AG04449 (cell line): ENCODE data around the gene ERBB4.

Experiments used
- CTCF ChIA-PET: fragments of 350-600 bp; formaldehyde crosslinking; extraction: SDS; loops from one replicate; lab custom pipeline; 2021; ENCODE audit warnings: antibody characterized with exemption; lab: Yijun Ruan, JAX
- POLR2A ChIA-PET: fragments of 400-600, 350-600 bp; formaldehyde crosslinking; extraction: SDS; loops from one replicate; lab custom pipeline; 2020; ENCODE audit warnings: antibody characterized with exemption, inconsistent platforms; lab: Yijun Ruan, JAX
- DNase-seq: peaks from one replicate; pipeline ENCODE4 v3.0.0-alpha.2; 2010; ENCODE audit warnings: low read depth, low spot score
- H3K4me3 ChIP-seq: 2 replicates; pipeline ENCODE4 v1.5.1; 2011; ENCODE audit warnings: low read depth, mild to moderate bottlenecking, control low read depth, low read length
- TF ChIP-seq, protein P1 (sequence below): IDR thresholded peaks from one replicate; pipeline ENCODE4 v1.5.1; 2011; ENCODE audit warnings: mild to moderate bottlenecking, moderate library complexity, low read length, control low read depth, inconsistent platforms; ENCODE audit not compliant: insufficient read depth; ENCODE audit errors: missing control alignments

ERBB4 gene

DNA sequence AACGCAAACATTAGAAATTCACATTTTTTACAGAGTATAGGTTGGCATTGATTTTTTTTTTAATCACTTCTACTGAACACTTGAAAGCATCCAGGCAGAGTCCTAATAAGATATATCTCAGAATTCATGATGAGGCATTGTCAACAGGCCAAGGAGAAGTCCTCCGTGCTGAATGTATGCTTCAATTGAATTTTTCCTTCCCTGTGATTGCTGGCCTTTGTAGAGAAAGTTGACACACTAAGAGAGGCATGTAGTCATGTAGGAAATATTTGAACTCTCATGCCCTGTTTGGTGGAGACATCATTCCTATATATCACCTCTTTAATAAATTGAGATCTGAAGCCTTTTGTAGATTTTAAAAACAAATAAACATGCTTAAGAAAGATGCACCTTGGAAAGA, 1137.3 kb downstream of the ERBB4 start:
- DNase-seq = no peak
- TF ChIP-seq, protein P1, sequence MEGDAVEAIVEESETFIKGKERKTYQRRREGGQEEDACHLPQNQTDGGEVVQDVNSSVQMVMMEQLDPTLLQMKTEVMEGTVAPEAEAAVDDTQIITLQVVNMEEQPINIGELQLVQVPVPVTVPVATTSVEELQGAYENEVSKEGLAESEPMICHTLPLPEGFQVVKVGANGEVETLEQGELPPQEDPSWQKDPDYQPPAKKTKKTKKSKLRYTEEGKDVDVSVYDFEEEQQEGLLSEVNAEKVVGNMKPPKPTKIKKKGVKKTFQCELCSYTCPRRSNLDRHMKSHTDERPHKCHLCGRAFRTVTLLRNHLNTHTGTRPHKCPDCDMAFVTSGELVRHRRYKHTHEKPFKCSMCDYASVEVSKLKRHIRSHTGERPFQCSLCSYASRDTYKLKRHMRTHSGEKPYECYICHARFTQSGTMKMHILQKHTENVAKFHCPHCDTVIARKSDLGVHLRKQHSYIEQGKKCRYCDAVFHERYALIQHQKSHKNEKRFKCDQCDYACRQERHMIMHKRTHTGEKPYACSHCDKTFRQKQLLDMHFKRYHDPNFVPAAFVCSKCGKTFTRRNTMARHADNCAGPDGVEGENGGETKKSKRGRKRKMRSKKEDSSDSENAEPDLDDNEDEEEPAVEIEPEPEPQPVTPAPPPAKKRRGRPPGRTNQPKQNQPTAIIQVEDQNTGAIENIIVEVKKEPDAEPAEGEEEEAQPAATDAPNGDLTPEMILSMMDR = no peak
- ChIA-PET POLR2A (no interaction called here), CTCF (no interaction called here)
- H3K4me3 ChIP-seq = no peak overlapping the region

DNA sequence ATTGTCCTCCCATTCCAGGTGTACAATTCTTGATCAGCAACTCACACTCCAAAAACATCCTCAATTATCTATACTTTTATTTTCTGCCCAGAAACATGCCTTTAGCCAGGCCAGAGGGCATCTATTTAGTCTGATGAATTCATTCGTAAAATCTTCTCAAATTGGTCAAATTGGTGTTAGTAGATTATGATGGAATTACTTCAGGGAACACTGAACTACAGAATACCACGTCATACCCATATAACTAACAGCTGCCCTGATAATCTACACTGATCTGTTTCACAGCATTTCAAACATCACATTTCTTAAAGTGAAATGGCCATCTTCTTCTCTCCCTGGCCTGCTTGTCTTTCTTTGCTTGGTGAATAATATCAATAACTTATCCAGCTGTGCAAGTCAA, 1140.8 kb downstream of the ERBB4 start:
- no peak overlapping the region for H3K4me3 ChIP-seq
- POLR2A ChIA-PET = no interaction called here
- CTCF ChIA-PET = no interaction called here
- TF ChIP-seq, protein P1 = no peak
- DNase-seq = no peak

DNA sequence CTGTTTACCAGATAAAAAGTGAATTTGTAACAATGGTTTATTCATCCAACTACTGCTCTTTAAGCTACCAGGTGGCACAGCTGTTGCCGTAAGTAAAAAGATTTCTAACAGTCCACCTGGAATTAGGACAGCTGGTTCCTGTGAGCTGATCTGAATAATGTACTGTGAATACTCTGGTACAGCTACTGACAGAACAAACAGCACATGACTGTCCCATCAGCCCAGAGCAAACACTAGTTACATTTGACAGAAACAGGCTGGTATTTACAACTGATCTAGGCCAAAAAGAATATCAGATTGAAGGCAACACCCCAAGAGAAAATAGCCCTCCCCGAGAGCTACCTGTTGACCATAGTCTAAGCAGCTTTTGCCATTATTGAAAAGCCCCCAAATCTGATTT, 1141.8 kb downstream of the ERBB4 start:
- TF ChIP-seq, protein P1 = no peak
- no peak overlapping the region for H3K4me3 ChIP-seq
- ChIA-PET POLR2A (no interaction called here), CTCF (no interaction called here)
- no peak for DNase-seq

DNA sequence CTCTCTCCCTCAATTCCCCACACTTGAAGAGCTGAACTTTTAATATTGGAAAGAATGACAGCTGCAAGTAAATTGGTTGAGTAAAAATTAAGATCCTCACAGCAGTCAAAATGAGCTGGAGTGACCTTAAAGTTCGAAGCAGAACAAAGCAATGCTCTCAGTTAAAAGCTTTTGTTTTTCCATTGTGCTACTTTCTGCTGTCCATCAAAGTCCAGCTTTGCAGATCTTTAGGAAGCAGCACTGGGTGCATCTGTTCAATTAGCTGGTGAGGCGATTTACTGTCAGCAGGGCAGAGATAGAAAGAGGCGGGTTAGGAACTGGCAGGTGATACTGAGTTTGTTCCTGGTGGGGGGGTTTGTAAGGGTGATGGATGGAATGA, 1147.4 kb downstream of the ERBB4 start:
- POLR2A ChIA-PET = no interaction called here

DNA sequence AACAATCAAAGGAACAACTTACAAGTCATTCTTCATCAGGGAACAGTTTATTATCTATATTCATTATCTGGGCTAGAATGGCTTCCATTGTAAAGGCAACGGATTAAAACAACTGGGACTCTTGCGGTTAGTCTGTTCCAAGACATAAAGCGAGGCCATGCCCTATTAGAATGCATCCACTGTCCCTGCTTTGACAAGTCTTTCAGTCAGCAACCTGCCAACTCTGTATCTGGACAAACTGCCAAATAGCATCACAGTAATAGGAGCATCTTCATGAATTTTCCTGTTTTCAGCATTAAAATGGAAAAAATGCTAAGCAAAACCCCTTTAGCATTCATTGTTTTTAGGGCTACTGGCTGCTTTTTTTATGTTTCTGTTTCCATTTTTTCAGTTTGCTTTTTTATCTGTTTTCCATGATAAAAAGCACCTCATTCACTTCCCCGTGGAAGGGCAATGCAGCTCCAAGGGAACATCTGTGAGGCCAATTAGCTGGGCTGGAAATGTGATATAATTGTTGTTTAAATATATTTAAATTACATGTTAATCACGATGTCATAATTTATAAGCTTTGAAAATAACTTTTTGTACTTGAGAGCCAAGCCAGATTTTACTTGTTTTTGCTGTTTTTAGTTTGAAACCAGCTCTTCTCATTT, 1147.9 kb downstream of the ERBB4 start:
- TF ChIP-seq, protein P1 = no peak
- no peak for DNase-seq
- POLR2A ChIA-PET = no interaction called here
- CTCF ChIA-PET = no interaction called here
- H3K4me3 ChIP-seq = no peak overlapping the region

More for the DNA sequence above, 1147.4 kb downstream of the ERBB4 start:
- no peak for DNase-seq
- no peak overlapping the region for H3K4me3 ChIP-seq
- CTCF ChIA-PET = no interaction called here
- TF ChIP-seq, protein P1 = no peak

DNA sequence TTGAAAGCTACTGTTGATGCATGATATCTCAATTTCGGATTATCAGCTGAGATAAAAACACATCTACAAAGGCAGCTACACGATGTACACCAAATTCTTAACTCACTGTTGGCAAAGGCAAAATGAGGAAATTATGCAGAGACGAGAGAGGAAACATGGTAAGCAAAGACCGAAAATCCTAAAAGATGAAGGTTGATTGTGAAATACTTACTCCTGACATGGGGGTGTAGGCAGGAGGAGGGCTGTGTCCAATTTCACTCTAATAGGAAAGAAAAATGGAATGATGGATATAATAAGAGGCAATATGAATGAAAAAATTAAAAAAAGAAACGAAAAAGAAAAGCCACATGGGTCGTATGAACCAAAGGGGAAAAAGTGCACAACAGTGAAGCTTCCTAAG, 1150.9 kb downstream of the ERBB4 start:
- POLR2A ChIA-PET = no interaction called here
- CTCF ChIA-PET = no interaction called here
- H3K4me3 ChIP-seq = no peak overlapping the region
- TF ChIP-seq, protein P1 = no peak
- no peak for DNase-seq
